Astrocyte of the spinal cord (primary cell): Measurements from ENCODE around the gene SH3GL3.
A peak's percentile ranks its signal among the peaks of the same experiment; 100 is the strongest.

Experiments used
- DNase-seq: peaks from one replicate; pipeline ENCODE4 v3.0.0; 2011; ENCODE audit warnings: low read depth, low spot score
- H3K4me3 ChIP-seq: 2 replicates; pipeline ENCODE4 v1.5.1; 2011; ENCODE audit warnings: low read depth, mild to moderate bottlenecking, low read length, moderate library complexity
- in situ Hi-C: cut with HindIII; loops from 2 replicates; pipeline ENCODE4 v1.10.0; 2017; ENCODE audit warnings: low sequenced_read_pairs
- TF ChIP-seq, protein P1 (sequence below): IDR thresholded peaks from 2 replicates; pipeline ENCODE4 v1.5.1; 2012; ENCODE audit warnings: low read depth, mild to moderate bottlenecking, low read length, inconsistent platforms

Gene SH3GL3

DNA sequence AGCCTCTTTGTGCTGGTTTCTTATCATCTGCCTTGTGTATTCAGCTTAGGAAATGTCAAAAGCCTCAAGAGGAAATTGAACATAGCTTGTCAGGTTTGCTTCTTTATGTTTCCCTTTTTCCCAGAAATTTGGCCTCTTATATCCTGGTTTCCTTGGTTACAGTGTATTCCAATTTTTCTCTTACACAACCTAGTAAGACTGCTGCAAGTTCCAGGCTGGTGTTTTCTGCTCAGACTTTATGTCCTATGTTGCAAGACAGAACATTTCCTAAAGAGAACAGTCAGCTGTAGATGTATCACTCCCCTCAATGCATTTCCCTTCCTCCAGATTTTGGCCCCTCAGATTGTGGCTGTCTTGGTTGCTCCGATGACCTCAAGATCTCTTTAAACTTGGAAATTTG, 102.5 kb downstream of the SH3GL3 start:
- TF ChIP-seq, protein P1, sequence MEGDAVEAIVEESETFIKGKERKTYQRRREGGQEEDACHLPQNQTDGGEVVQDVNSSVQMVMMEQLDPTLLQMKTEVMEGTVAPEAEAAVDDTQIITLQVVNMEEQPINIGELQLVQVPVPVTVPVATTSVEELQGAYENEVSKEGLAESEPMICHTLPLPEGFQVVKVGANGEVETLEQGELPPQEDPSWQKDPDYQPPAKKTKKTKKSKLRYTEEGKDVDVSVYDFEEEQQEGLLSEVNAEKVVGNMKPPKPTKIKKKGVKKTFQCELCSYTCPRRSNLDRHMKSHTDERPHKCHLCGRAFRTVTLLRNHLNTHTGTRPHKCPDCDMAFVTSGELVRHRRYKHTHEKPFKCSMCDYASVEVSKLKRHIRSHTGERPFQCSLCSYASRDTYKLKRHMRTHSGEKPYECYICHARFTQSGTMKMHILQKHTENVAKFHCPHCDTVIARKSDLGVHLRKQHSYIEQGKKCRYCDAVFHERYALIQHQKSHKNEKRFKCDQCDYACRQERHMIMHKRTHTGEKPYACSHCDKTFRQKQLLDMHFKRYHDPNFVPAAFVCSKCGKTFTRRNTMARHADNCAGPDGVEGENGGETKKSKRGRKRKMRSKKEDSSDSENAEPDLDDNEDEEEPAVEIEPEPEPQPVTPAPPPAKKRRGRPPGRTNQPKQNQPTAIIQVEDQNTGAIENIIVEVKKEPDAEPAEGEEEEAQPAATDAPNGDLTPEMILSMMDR: no peak
- no peak for DNase-seq
- in situ Hi-C loops: no loop called here

DNA sequence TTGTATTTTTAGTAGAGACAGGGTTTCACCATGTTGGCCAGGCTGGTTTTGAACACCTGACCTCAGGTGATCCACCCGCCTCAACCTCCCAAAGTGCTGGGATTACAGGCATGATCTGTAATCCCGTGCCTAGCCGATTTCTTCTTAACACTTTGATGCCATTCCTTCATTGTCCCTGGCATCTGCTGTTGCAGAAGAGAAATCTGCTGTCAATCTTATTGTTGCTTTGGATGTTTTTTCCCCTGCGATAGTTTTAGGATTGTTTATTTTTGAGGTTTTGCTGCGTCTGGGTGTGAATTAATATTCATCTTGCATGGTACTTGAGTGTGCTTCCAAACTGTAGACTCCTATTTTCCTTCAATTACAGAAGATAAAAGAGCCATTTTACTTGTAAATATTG, 107.4 kb downstream of the SH3GL3 start:
- TF ChIP-seq, protein P1: no peak
- in situ Hi-C loops: no loop called here
- DNase-seq: no peak
- no peak overlapping the region for H3K4me3 ChIP-seq

More for the DNA sequence above, 102.5 kb downstream of the SH3GL3 start:
- no peak overlapping the region for H3K4me3 ChIP-seq

DNA sequence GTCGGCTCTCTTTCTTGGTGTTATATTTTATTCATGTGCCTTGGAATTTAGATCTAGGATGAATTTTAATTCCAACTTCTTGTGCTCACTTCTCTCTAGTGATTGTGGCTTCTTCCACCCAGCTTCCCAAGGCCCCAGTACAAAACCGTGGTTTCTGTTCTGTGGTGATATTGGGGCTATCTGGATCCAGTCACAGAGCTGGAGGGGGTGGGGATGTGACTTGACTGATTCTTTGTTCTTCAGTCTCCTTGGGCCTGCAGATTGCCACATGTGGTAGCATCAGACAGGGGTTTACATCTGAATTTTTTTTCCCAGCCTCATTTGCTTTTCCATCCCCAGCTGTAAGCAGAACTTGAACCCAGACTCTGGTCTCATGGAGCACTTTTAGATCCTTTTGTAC, 108.2 kb downstream of the SH3GL3 start:
- no peak overlapping the region for H3K4me3 ChIP-seq
- in situ Hi-C loops: no loop called here
- no peak for DNase-seq
- TF ChIP-seq, protein P1: no peak

DNA sequence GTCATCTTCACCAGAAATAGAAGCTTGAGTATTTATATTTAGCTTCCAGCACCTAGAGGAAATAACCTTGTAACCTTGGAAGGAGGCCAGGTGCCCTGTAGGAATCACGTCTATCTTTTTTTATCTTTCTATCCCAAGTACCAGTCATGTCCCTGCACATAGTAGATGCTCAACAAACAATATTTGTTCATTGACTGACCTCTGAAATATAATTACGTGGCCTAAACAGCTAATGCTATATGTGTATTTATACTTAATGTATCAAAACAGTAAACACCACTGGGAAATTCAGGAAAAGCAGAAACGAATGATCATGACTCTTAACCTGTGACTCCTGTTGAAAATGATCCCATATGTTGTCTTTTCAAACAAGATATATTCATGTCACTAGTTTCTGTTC, 108.9 kb downstream of the SH3GL3 start:
- DNase-seq: no peak
- no peak overlapping the region for H3K4me3 ChIP-seq
- in situ Hi-C loops: no loop called here
- TF ChIP-seq, protein P1: no peak

DNA sequence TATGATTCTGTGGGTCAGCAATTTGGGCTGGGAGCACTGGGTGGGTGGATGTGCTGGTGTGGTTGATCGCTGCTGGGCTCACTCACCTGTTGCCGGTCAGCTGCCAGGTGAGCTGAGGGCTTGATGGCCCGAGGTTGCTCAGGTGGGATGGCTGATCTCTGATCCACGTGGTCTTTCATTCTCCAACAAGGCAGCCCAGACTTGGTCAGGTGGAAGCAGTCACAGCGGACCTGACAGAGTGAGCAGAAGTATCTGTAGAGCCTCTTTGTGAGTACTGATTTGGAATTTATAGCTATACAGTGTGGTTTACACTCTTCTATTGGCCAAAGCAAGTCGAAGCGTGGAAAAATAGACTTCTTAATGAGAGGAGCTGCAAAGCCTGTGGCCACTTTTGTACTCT, 109.6 kb downstream of the SH3GL3 start:
- TF ChIP-seq, protein P1: no peak
- no peak for DNase-seq
- no peak overlapping the region for H3K4me3 ChIP-seq
- in situ Hi-C loops: no loop called here

DNA sequence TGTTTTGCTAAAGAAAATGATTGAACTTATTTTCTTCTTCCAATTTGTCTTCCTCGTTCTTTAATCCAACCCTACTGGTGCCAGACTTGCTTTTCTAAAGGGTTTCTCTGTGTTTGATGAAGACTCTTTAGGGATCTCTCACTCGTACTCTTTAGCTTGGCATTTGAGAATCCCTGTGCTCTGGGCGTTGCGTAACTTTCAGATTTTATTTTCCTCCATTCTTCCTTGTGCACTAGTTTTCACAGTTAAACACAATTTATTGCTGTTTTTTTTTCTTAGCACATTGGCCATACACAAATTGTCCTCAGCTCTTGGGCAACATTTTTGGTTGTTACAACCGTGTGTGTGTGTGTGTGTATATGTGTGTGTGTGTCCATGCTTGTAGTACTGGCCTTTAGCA, 111.0 kb downstream of the SH3GL3 start:
- TF ChIP-seq, protein P1: no peak
- DNase-seq: no peak

DNA sequence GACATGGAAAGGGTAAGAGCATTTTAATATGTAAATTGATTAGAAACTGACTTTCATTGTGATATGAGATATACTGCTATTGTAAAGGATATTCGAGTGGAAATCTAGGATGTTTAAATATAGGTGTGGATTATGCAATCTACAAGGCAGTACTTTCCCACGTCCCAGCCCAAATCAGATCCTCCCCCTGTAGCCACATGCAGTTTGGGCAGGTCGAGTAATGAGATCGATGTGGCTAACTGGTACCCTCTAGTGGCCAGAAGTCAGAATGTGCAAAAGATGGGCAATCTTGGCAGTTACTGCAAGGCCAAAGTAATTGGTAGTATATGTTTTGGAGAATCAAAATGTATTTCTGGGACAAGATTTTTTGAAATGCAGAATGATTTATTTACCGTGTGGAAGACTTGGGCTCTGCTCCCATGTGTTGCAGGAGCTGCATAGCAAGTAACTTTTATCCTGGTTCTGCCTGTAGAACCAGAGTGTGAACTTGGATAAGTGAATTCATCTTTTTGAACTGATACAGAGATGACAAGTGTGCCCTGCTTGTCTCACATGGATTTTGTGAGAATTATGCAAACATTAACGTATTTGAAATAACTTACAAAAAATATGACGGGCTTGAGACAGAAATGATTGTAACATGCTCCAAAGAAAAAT, 112.3 kb downstream of the SH3GL3 start:
- TF ChIP-seq, protein P1: peak; percentile 85
- DNase-seq: peak; percentile 56
- in situ Hi-C loops: no loop called here
- no peak overlapping the region for H3K4me3 ChIP-seq

More for the DNA sequence above, 111.0 kb downstream of the SH3GL3 start:
- H3K4me3 ChIP-seq: no peak overlapping the region
- in situ Hi-C loops: no loop called here
